ENCODE measurements around the gene ZNF557. TPM values are rescaled to one million over a fixed set of nuclear protein-coding genes. Genes with fewer than 3 reads are reported as not detected.
"Not testable (repeated sequence)": the region's sequence is repeated elsewhere in the genome, so short reads cannot be mapped to it uniquely, and the experiment has no call there.

Gene ZNF557
- total and polyA plus RNA-seq, 2 of the 8 experiments (the other 6 are each of a cell fraction or from before 2014, with no cell fraction given): 1.4 to 7.4 TPM

DNA sequence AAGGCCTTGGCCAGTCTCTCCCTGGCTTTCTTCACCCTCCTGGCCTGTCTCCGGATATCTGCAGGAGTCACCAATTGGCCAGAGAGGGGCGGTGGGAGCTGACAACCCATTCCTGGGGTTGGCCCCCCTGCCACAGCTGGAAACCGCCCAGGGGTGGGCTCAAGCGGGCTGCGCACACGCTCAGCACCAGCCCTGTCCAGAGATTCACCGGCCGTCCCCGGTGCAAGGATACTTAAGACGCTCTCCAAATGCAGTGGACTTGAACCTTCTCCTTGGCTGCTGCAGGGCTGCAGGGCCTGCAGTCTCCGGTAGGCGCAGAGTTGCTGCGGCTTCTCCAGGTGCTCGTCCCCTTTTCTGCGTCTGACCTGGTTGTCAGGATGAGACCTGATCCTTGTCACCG is 13.1 kb upstream of the ZNF557 start:
- H3K4ac ChIP-seq (replicated peaks; ENCODE audit: insufficient read length, low read depth, low read length); H2BK15ac ChIP-seq (ENCODE audit: low read length); H3K4me2 ChIP-seq (ENCODE audit: insufficient read depth in 1 of 2, low read depth in 2 of 2, low read length in 2 of 2); CTCF ChIA-PET (ENCODE audit: partially characterized antibody); H3K36me3 ChIP-seq (ENCODE audit: control insufficient read depth in 2 of 4, insufficient read depth in 4 of 4, low read length in 3 of 4); H3K4me3 ChIP-seq (ENCODE audit: extremely low read depth in 1 of 4, insufficient read depth in 2 of 4, low read depth in 3 of 4, low read length in 4 of 4); H4K20me1 ChIP-seq (replicated peaks in 1 of 2; ENCODE audit: control insufficient read depth in 1 of 2, insufficient read depth in 2 of 2, low read length in 2 of 2); H2BK5ac ChIP-seq (ENCODE audit: low read depth, low read length); DNase-seq (ENCODE audit: low read depth in 1 of 2, low spot score in 2 of 2); H3K9ac ChIP-seq (replicated peaks in 1 of 4; ENCODE audit: extremely low read depth in 1 of 4, low read depth in 3 of 4, low read length in 3 of 4); H3K27me3 ChIP-seq (replicated peaks in 1 of 4; ENCODE audit: control insufficient read depth in 3 of 4, extremely low read depth in 1 of 4, insufficient read depth in 3 of 4, low read length in 3 of 4); H3K27ac ChIP-seq (ENCODE audit: low read depth, low read length); H3K56ac ChIP-seq (replicated peaks; ENCODE audit: insufficient read length, low read depth, low read length); H3K79me1 ChIP-seq (ENCODE audit: low read depth, low read length); H2BK12ac ChIP-seq (ENCODE audit: low read depth, low read length); H2BK120ac ChIP-seq (replicated peaks; ENCODE audit: low read depth, low read length); H2AFZ ChIP-seq (ENCODE audit: low read length); H3K23me2 ChIP-seq (ENCODE audit: low read depth, low read length); H2BK20ac ChIP-seq (ENCODE audit: low read length); H3K4me1 ChIP-seq (replicated peaks in 1 of 4; ENCODE audit: control insufficient read depth in 3 of 4, insufficient read depth in 4 of 4, low read length in 3 of 4); H3K23ac ChIP-seq (ENCODE audit: insufficient read length); H3K14ac ChIP-seq (ENCODE audit: insufficient read length); H2AK5ac ChIP-seq (ENCODE audit: low read depth, low read length); FAIRE-seq; H4K8ac ChIP-seq (ENCODE audit: extremely low read depth, insufficient read depth, low read length); H3K79me2 ChIP-seq (ENCODE audit: control insufficient read depth in 1 of 2, insufficient read depth in 2 of 2, low read length in 2 of 2); H3K18ac ChIP-seq (ENCODE audit: extremely low read depth, low read length); H4K91ac ChIP-seq (replicated peaks; ENCODE audit: insufficient read length, low read length); POLR2A ChIA-PET (ENCODE audit: partially characterized antibody); H3K9me3 ChIP-seq (ENCODE audit: insufficient read depth in 2 of 2, low read depth in 1 of 2, low read length in 1 of 2); H4K5ac ChIP-seq (ENCODE audit: insufficient read length, low read depth, low read length): not testable (repeated sequence)
- WGBS, 2 experiments (ENCODE audit: extremely low coverage in 1 of 2, insufficient coverage in 1 of 2, insufficient read length in 1 of 2, insufficient replicate concordance in 2 of 2, low coverage in 1 of 2, low lambda C conversion rate in 2 of 2, missing lambda C conversion rate in 1 of 2): 94% methylated on average over 8 of the region's 16 CpGs; no CpG with 5 or more reads in 1 of the 2 experiments

DNA sequence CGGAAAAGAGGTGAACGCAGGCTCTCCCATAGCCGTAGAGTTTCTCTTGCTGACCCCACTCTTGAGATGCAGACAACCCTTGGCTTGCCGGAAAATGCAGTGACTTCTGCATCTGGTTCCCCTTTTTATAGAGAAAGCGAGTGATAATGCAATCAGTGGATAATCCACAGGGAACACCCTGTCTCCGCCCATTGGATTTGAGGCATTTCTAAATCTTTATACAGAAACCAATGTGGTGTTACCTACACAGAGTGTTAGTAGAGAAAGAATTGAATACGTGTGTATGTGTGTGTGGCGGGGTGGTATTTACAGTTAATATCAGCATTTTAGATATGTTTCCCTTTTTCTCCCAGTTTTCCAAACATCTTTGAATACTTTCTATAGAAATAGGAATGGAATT is 10.9 kb upstream of the ZNF557 start, which contains the start of gene MBD3L3:
Gene MBD3L3 (minus strand): TSS at position 101 of the 400 bp plus-strand sequence. CDS start 71 bp downstream, at position 30.
- not testable (repeated sequence) for DNase-seq (ENCODE audit: low read depth in 1 of 2, low spot score in 2 of 2); FAIRE-seq

More for the DNA sequence above, 10.9 kb upstream of the ZNF557 start, which contains the start of gene MBD3L3:
- H3K36me3 ChIP-seq (ENCODE audit: control insufficient read depth in 2 of 4, insufficient read depth in 4 of 4, low read length in 3 of 4); H3K4ac ChIP-seq (replicated peaks; ENCODE audit: insufficient read length, low read depth, low read length); H3K4me3 ChIP-seq (ENCODE audit: extremely low read depth in 1 of 4, insufficient read depth in 2 of 4, low read depth in 3 of 4, low read length in 4 of 4); H3K27ac ChIP-seq (ENCODE audit: low read depth, low read length); H4K5ac ChIP-seq (ENCODE audit: insufficient read length, low read depth, low read length); H2AK5ac ChIP-seq (ENCODE audit: low read depth, low read length); H3K56ac ChIP-seq (replicated peaks; ENCODE audit: insufficient read length, low read depth, low read length); H3K23ac ChIP-seq (ENCODE audit: insufficient read length); H3K27me3 ChIP-seq (replicated peaks in 1 of 4; ENCODE audit: control insufficient read depth in 3 of 4, extremely low read depth in 1 of 4, insufficient read depth in 3 of 4, low read length in 3 of 4); H2BK120ac ChIP-seq (replicated peaks; ENCODE audit: low read depth, low read length); H3K4me1 ChIP-seq (replicated peaks in 1 of 4; ENCODE audit: control insufficient read depth in 3 of 4, insufficient read depth in 4 of 4, low read length in 3 of 4); H3K79me1 ChIP-seq (ENCODE audit: low read depth, low read length); H3K23me2 ChIP-seq (ENCODE audit: low read depth, low read length); H4K20me1 ChIP-seq (replicated peaks in 1 of 2; ENCODE audit: control insufficient read depth in 1 of 2, insufficient read depth in 2 of 2, low read length in 2 of 2); H4K8ac ChIP-seq (ENCODE audit: extremely low read depth, insufficient read depth, low read length); H2BK5ac ChIP-seq (ENCODE audit: low read depth, low read length); H3K18ac ChIP-seq (ENCODE audit: extremely low read depth, low read length); H3K9me3 ChIP-seq (ENCODE audit: insufficient read depth in 2 of 2, low read depth in 1 of 2, low read length in 1 of 2); H2BK20ac ChIP-seq (ENCODE audit: low read length); H4K91ac ChIP-seq (replicated peaks; ENCODE audit: insufficient read length, low read length); H3K9ac ChIP-seq (replicated peaks in 1 of 4; ENCODE audit: extremely low read depth in 1 of 4, low read depth in 3 of 4, low read length in 3 of 4); H3K14ac ChIP-seq (ENCODE audit: insufficient read length); H3K79me2 ChIP-seq (ENCODE audit: control insufficient read depth in 1 of 2, insufficient read depth in 2 of 2, low read length in 2 of 2); CTCF ChIA-PET (ENCODE audit: partially characterized antibody); H3K4me2 ChIP-seq (ENCODE audit: insufficient read depth in 1 of 2, low read depth in 2 of 2, low read length in 2 of 2); H2BK15ac ChIP-seq (ENCODE audit: low read length); H2BK12ac ChIP-seq (ENCODE audit: low read depth, low read length); POLR2A ChIA-PET (ENCODE audit: partially characterized antibody); H2AFZ ChIP-seq (ENCODE audit: low read length): not testable (repeated sequence)
- WGBS, 2 experiments (ENCODE audit: extremely low coverage in 1 of 2, insufficient coverage in 1 of 2, insufficient read length in 1 of 2, insufficient replicate concordance in 2 of 2, low coverage in 1 of 2, low lambda C conversion rate in 2 of 2, missing lambda C conversion rate in 1 of 2): no CpG with 5 or more reads among the region's 8 CpGs

All from H1 (cell line).